Activated CD8-positive, alpha-beta memory T cell treated with anti-CD3 and anti-CD28 coated beads for 36 hours (primary cell): ENCODE results near the gene FGGY. TPM values are rescaled to one million over a fixed set of nuclear protein-coding genes. Genes with fewer than 3 reads are reported as not detected.
"Not testable (repeated sequence)": the region's sequence is repeated elsewhere in the genome, so short reads cannot be mapped to it uniquely, and the experiment has no call there.

Experiments used
- CTCF ChIA-PET: fragments of 350-600 bp; sonication (Branson Sonifier 250); formaldehyde crosslinking; loops from one replicate; lab custom pipeline; 2021; ENCODE audit warnings: antibody characterized with exemption; lab: Charles Lee
- POLR2A ChIA-PET: fragments of 350-600 bp; sonication (Branson Sonifier 250); formaldehyde crosslinking; loops from one replicate; lab custom pipeline; 2021; ENCODE audit warnings: antibody characterized with exemption; lab: Charles Lee
- total RNA-seq, 2 experiments: library from RNA; stranded (reverse); gene quantifications; one replicate each; pipeline ENCODE4 v1.2.3, GENCODE V29; 2021

The FGGY gene
- total RNA-seq, 2 experiments from 2014 or later, result 8.9 to 9.7 TPM

- POLR2A ChIA-PET, result no interaction called here
- CTCF ChIA-PET, result no interaction called here
Observed at GRCh38 chr1:59279645-59280044, 17.2 kb upstream of the FGGY start.

GRCh38 chr1:59282951-59283350, 13.9 kb upstream of the FGGY start:
- ChIA-PET CTCF (no interaction called here), POLR2A (no interaction called here)

- POLR2A ChIA-PET, result no interaction called here
- CTCF ChIA-PET, result no interaction called here
Observed at GRCh38 chr1:59285691-59286090, 11.2 kb upstream of the FGGY start.

- POLR2A ChIA-PET, result no interaction called here
Observed at GRCh38 chr1:59288046-59288445, 8.8 kb upstream of the FGGY start.

GRCh38 chr1:59289570-59289969, 7.3 kb upstream of the FGGY start:
- POLR2A ChIA-PET, result no interaction called here

More at GRCh38 chr1:59288046-59288445, 8.8 kb upstream of the FGGY start:
- CTCF ChIA-PET, result no interaction called here

GRCh38 chr1:59290193-59290949, 6.5 kb upstream of the FGGY start:
- POLR2A ChIA-PET, result no interaction called here
- CTCF ChIA-PET, result no interaction called here

More at GRCh38 chr1:59289570-59289969, 7.3 kb upstream of the FGGY start:
- CTCF ChIA-PET, result no interaction called here

- CTCF ChIA-PET, result no interaction called here
- POLR2A ChIA-PET, result no interaction called here
Observed at GRCh38 chr1:59291561-59291960, 5.3 kb upstream of the FGGY start.

GRCh38 chr1:59292562-59292961, 4.3 kb upstream of the FGGY start:
- CTCF ChIA-PET, result no interaction called here
- POLR2A ChIA-PET, result no interaction called here

GRCh38 chr1:59293206-59293605, 3.7 kb upstream of the FGGY start:
- ChIA-PET CTCF (no interaction called here), POLR2A (no interaction called here)

GRCh38 chr1:59293849-59294248, 3.0 kb upstream of the FGGY start:
- ChIA-PET POLR2A (no interaction called here), CTCF (no interaction called here)

GRCh38 chr1:59294423-59294822, 2.5 kb upstream of the FGGY start:
- POLR2A ChIA-PET, result interaction anchor here (0.6 kb wide), 1 partner anchor 210 kb away, joined by 3 read pairs; no protein-coding TSS in a partner anchor
- CTCF ChIA-PET, result no interaction called here

- ChIA-PET CTCF (no interaction called here), POLR2A (interaction anchor here (0.8 to 1.8 kb wide), 2 partner anchors 14 to 512 kb away, joined by 5 to 10 read pairs; partner anchors contain the start of gene JUN)
Observed at GRCh38 chr1:59295618-59296017, 1.3 kb upstream of the FGGY start.

- ChIA-PET CTCF (no interaction called here), POLR2A (no interaction called here)
Observed at GRCh38 chr1:59298026-59298583, 1.2 kb downstream of the FGGY start.

- POLR2A ChIA-PET, result no interaction called here
- CTCF ChIA-PET, result no interaction called here
Observed at GRCh38 chr1:59298710-59299346, 1.9 kb downstream of the FGGY start.

GRCh38 chr1:59299670-59300069, 2.8 kb downstream of the FGGY start:
- CTCF ChIA-PET, POLR2A ChIA-PET: not testable (repeated sequence)

- ChIA-PET POLR2A (no interaction called here), CTCF (interaction anchor here (0.5 kb wide), 1 partner anchor 25 kb away, joined by 3 read pairs; no protein-coding TSS in a partner anchor)
Observed at GRCh38 chr1:59302297-59302696, 5.4 kb downstream of the FGGY start.

- CTCF ChIA-PET, result interaction anchor here (0.5 kb wide), 1 partner anchor 26 kb away, joined by 3 read pairs; no protein-coding TSS in a partner anchor
- POLR2A ChIA-PET, result no interaction called here
Observed at GRCh38 chr1:59302871-59303270, 6.0 kb downstream of the FGGY start.

GRCh38 chr1:59305188-59305587, 8.3 kb downstream of the FGGY start:
- CTCF ChIA-PET, result no interaction called here
- POLR2A ChIA-PET, result no interaction called here

GRCh38 chr1:59307591-59307990, 10.7 kb downstream of the FGGY start:
- POLR2A ChIA-PET, result no interaction called here
- CTCF ChIA-PET, result no interaction called here

- POLR2A ChIA-PET, result no interaction called here
- CTCF ChIA-PET, result no interaction called here
Observed at GRCh38 chr1:59308839-59309238, 11.9 kb downstream of the FGGY start.
